ENCODE data around the gene MCM5.
A peak's percentile ranks its signal among the peaks of the same experiment; 100 is the strongest.
"Not testable (repeated sequence)": the region's sequence is repeated elsewhere in the genome, so short reads cannot be mapped to it uniquely, and the experiment has no call there.

The MCM5 gene

GRCh38 chr22:35450824-35451569 is 51.1 kb downstream of the MCM5 start:
- peak in 1 of 58 donors; percentile 62 for DNase-seq

- no peak for DNase-seq
These were observed 51.7 kb downstream of the MCM5 start for GRCh38 chr22:35451592-35451991.

- no peak for DNase-seq
These were observed 52.4 kb downstream of the MCM5 start for GRCh38 chr22:35452351-35452781.

- no peak for DNase-seq
These were observed 53.1 kb downstream of the MCM5 start for GRCh38 chr22:35452810-35453743.

- DNase-seq: peak in 5 of 58 donors; percentile 8 to 17 (median 13)
These were observed 54.6 kb downstream of the MCM5 start for GRCh38 chr22:35454416-35455054.

GRCh38 chr22:35455529-35455928 is 55.6 kb downstream of the MCM5 start:
- DNase-seq: no peak

- no peak for DNase-seq
These were observed 56.8 kb downstream of the MCM5 start for GRCh38 chr22:35456757-35457156.

GRCh38 chr22:35457729-35458546 is 58.0 kb downstream of the MCM5 start:
- DNase-seq: peak in 1 of 58 donors; percentile 28

- no peak for DNase-seq
These were observed 58.8 kb downstream of the MCM5 start for GRCh38 chr22:35458547-35459422.

GRCh38 chr22:35459423-35459894 is 59.5 kb downstream of the MCM5 start:
- no peak for DNase-seq

- DNase-seq: not testable (repeated sequence)
These were observed 60.0 kb downstream of the MCM5 start for GRCh38 chr22:35459976-35460375.

GRCh38 chr22:35460688-35461087 is 60.7 kb downstream of the MCM5 start:
- DNase-seq: no peak

- DNase-seq: no peak
These were observed 62.7 kb downstream of the MCM5 start for GRCh38 chr22:35462498-35463230.

GRCh38 chr22:35463231-35463933 is 63.4 kb downstream of the MCM5 start:
- no peak for DNase-seq

- DNase-seq: no peak
These were observed 64.5 kb downstream of the MCM5 start for GRCh38 chr22:35464399-35464798.

GRCh38 chr22:35465109-35465701 is 65.3 kb downstream of the MCM5 start:
- peak in 7 of 58 donors; percentile 2 to 19 (median 13) for DNase-seq

- DNase-seq: peak in 50 of 58 donors; percentile 9 to 89 (median 58)
These were observed 67.9 kb downstream of the MCM5 start for GRCh38 chr22:35467681-35468434.

Measured in anterior cingulate cortex (tissue), 58 donors.